CD14-positive monocyte (primary cell): ENCODE data around the gene DNTTIP2. TPM values are rescaled to one million over a fixed set of nuclear protein-coding genes. Genes with fewer than 3 reads are reported as not detected.
"Not testable (repeated sequence)": the region's sequence is repeated elsewhere in the genome, so short reads cannot be mapped to it uniquely, and the experiment has no call there.

ENCODE experiments used
- DNase-seq, 3 donors: peaks; one replicate each; pipeline ENCODE4 v3.0.0-alpha.2; 2011 to 2022
- H2AFZ ChIP-seq: 2 replicates; pipeline ENCODE4 v1.6.0; 2012; ENCODE audit warnings: mild to moderate bottlenecking, low read depth, low read length, inconsistent platforms; ENCODE audit not compliant: insufficient read depth, poor library complexity, severe bottlenecking
- H3K27ac ChIP-seq, 2 donors: 1 replicate in 1 of 2; 2 replicates in 1 of 2; pipeline ENCODE4 v1.5.1; 2012 to 2013; ENCODE audit warnings: low read length in 2 of 2, control low read depth in 1 of 2, inconsistent platforms in 1 of 2, low read depth in 1 of 2, mild to moderate bottlenecking in 1 of 2
- H3K27me3 ChIP-seq, 2 donors: one replicate each; pipeline versions ENCODE4 v1.6.0 to v1.6.1; 2011 to 2013; ENCODE audit warnings: low read length in 2 of 2; ENCODE audit not compliant: control insufficient read depth in 2 of 2, insufficient read depth in 2 of 2
- H3K36me3 ChIP-seq, 2 donors: replicated peaks in 1 of 2; 1 replicate in 1 of 2; 2 replicates in 1 of 2; pipeline versions ENCODE4 v1.5.1 to v1.6.1; 2012 to 2013; ENCODE audit warnings: low read length in 2 of 2, control low read depth in 1 of 2, inconsistent platforms in 1 of 2, mild to moderate bottlenecking in 1 of 2; ENCODE audit not compliant: insufficient read depth in 2 of 2, control insufficient read depth in 1 of 2
- H3K4me1 ChIP-seq, 2 donors: 1 replicate in 1 of 2; 2 replicates in 1 of 2; pipeline versions ENCODE4 v1.5.1 to v1.6.1; 2012 to 2013; ENCODE audit warnings: low read length in 2 of 2, control low read depth in 1 of 2, inconsistent platforms in 1 of 2, mild to moderate bottlenecking in 1 of 2, moderate library complexity in 1 of 2; ENCODE audit not compliant: insufficient read depth in 2 of 2, control insufficient read depth in 1 of 2
- H3K4me2 ChIP-seq: replicated peaks from 2 replicates; pipeline ENCODE3; 2012; ENCODE audit warnings: low read length, moderate library complexity, mild to moderate bottlenecking; ENCODE audit not compliant: poor library complexity, severe bottlenecking; ENCODE audit errors: extremely low read depth
- H3K4me3 ChIP-seq, 3 experiments: fragments of 200-600 bp in 1 of 3; sonication (generic) in 1 of 3; replicated peaks in 1 of 3; 1 replicate in 2 of 3; 2 replicates in 1 of 3; pipeline ENCODE4 v1.5.1; 2011 to 2013; ENCODE audit warnings: low read length in 3 of 3, mild to moderate bottlenecking in 3 of 3, control low read depth in 2 of 3, low read depth in 2 of 3, inconsistent platforms in 1 of 3, moderate library complexity in 1 of 3
- H3K79me2 ChIP-seq: 2 replicates; pipeline ENCODE4 v1.6.0; 2012; ENCODE audit warnings: mild to moderate bottlenecking, control low read depth, inconsistent platforms, low read length, moderate library complexity; ENCODE audit not compliant: insufficient read depth
- H3K9ac ChIP-seq: 2 replicates; pipeline ENCODE4 v1.6.0; 2017; ENCODE audit warnings: low read length, mild to moderate bottlenecking; ENCODE audit not compliant: insufficient read depth, poor library complexity, severe bottlenecking
- H3K9me3 ChIP-seq, 2 donors: replicated peaks in 1 of 2; 1 replicate in 1 of 2; 2 replicates in 1 of 2; pipeline versions ENCODE4 v1.5.1 to v1.6.1; 2012 to 2013; ENCODE audit warnings: low read length in 2 of 2, control low read depth in 1 of 2; ENCODE audit not compliant: control insufficient read depth in 1 of 2, insufficient read depth in 1 of 2
- H4K20me1 ChIP-seq: 2 replicates; pipeline ENCODE4 v1.6.0; 2012; ENCODE audit warnings: mild to moderate bottlenecking, low read length, control low read depth, moderate library complexity; ENCODE audit not compliant: insufficient read depth
- H3K27ac Mint-ChIP-seq, 7 donors: one replicate each; pipeline ENCODE4 v1.8.0; 2020; ENCODE audit warnings: mild to moderate bottlenecking in 7 of 7, mixed read lengths in 7 of 7, moderate library complexity in 6 of 7, inconsistent platforms in 2 of 7
- H3K27me3 Mint-ChIP-seq, 3 donors: one replicate each; pipeline ENCODE4 v1.8.0; 2021 to 2022; ENCODE audit warnings: low read depth in 3 of 3, mild to moderate bottlenecking in 3 of 3, mixed read lengths in 3 of 3, moderate library complexity in 3 of 3, inconsistent platforms in 1 of 3
- H3K36me3 Mint-ChIP-seq, 2 donors: one replicate each; pipeline ENCODE4 v1.8.0; 2020; ENCODE audit warnings: mixed read lengths in 2 of 2, inconsistent platforms in 1 of 2, mild to moderate bottlenecking in 1 of 2
- H3K4me1 Mint-ChIP-seq: one replicate; pipeline ENCODE4 v1.8.0; 2020; ENCODE audit warnings: mild to moderate bottlenecking, mixed read lengths
- H3K4me3 Mint-ChIP-seq, 2 donors: one replicate each; pipeline ENCODE4 v1.8.0; 2020; ENCODE audit warnings: mild to moderate bottlenecking in 2 of 2, mixed read lengths in 2 of 2, moderate library complexity in 1 of 2
- H3K9me3 Mint-ChIP-seq, 7 donors: one replicate each; pipeline ENCODE4 v1.8.0; 2020 to 2022; ENCODE audit warnings: mixed read lengths in 7 of 7, mild to moderate bottlenecking in 6 of 7, moderate library complexity in 6 of 7, inconsistent platforms in 2 of 7
- WGBS: methylation state at CpG from one replicate; pipeline ENCODE4 v1.1.5; 2013; ENCODE audit warnings: missing lambda C conversion rate; ENCODE audit not compliant: insufficient coverage; 5-methylcytosine and 5-hydroxymethylcytosine counted together
- intact Hi-C, 2 donors: fragments of 100-400 bp; cut with micrococcal nuclease; formaldehyde crosslinking; loops; one replicate each; pipeline versions ENCODE4 v1.15.0 to v1.15.1; 2023
- polyA plus RNA-seq, 3 donors: library from polyadenylated mRNA; depleted of rRNA in 1 of 3; unstranded in 2 of 3; stranded (reverse) in 1 of 3; fragments of 300-500 nt in 2 of 3; fragments of >200 nt in 1 of 3; fragmentation: Illumina TruSeq in 2 of 3; gene quantifications; 1 replicate in 2 of 3; 2 replicates in 1 of 3; pipeline ENCODE4 v1.2.3, GENCODE V29; 2012 to 2021
- TF ChIP-seq, protein P1 (sequence below): fragments of 200-600 bp; IDR thresholded peaks from one replicate; pipeline ENCODE4 v1.8.0; 2022; ENCODE audit warnings: antibody characterized with exemption, mild to moderate bottlenecking

Gene DNTTIP2
- polyA plus RNA-seq, 3 donors: 21.1 to 68.8 (median 42.1) TPM

DNA sequence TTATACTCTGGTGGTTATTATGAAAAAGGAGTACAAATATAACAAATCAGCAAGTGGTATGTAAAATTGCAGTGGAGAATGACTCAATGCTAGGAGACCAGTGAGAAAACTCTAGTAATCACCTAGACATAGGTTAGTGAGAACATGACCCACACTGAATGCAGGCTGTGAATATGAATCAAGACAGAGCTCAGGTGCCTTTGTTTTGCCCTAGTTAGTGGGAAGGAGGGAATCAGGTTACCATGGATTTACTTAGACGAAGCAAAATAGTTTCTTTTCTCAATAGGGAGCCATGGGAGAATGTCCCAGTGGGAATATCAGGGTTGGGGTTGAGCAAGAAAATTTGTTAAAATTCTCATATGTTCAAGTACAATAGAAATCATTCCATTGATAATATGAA is 40.8 kb upstream of the DNTTIP2 start:
- intact Hi-C loops: no loop called here
- Histone ChIP-seq H3K4me2 (no peak overlapping the region), H3K4me1 (no peaks in the 10 kb centered on the region), H4K20me1 (no peaks in the 10 kb centered on the region), H2AFZ (no peak overlapping the region), H3K27me3 (no peaks in the 10 kb centered on the region), H3K36me3 (no peaks in the 10 kb centered on the region), H3K9ac (no peak overlapping the region), H3K27ac (no peak overlapping the region), H3K9me3 (peaks cover 0 to 6% of the 10 kb centered on the region in 2 donors), H3K4me3 (no peak overlapping the region), H3K79me2 (no peaks in the 10 kb centered on the region)
- H3K27ac Mint-ChIP-seq: no peak overlapping the region
- H3K4me3 Mint-ChIP-seq: no peak overlapping the region
- no peaks in the 10 kb centered on the region for H3K36me3 Mint-ChIP-seq
- WGBS: no CpG with 5 or more reads among the region's 1 CpG
- DNase-seq: no peak
- no peaks in the 10 kb centered on the region for H3K4me1 Mint-ChIP-seq
- peaks cover 2 to 5% (median 5%) of the 10 kb centered on the region in 3 donors for H3K27me3 Mint-ChIP-seq
- TF ChIP-seq, protein P1, sequence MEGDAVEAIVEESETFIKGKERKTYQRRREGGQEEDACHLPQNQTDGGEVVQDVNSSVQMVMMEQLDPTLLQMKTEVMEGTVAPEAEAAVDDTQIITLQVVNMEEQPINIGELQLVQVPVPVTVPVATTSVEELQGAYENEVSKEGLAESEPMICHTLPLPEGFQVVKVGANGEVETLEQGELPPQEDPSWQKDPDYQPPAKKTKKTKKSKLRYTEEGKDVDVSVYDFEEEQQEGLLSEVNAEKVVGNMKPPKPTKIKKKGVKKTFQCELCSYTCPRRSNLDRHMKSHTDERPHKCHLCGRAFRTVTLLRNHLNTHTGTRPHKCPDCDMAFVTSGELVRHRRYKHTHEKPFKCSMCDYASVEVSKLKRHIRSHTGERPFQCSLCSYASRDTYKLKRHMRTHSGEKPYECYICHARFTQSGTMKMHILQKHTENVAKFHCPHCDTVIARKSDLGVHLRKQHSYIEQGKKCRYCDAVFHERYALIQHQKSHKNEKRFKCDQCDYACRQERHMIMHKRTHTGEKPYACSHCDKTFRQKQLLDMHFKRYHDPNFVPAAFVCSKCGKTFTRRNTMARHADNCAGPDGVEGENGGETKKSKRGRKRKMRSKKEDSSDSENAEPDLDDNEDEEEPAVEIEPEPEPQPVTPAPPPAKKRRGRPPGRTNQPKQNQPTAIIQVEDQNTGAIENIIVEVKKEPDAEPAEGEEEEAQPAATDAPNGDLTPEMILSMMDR: no peak
- H3K9me3 Mint-ChIP-seq: peaks cover 2 to 11% (median 3%) of the 10 kb centered on the region in 7 donors

GRCh38 chr1:93917302-93917701 is 38.3 kb upstream of the DNTTIP2 start:
- H3K36me3 Mint-ChIP-seq: no peaks in the 10 kb centered on the region
- WGBS: 100% methylated on average over 1 of the region's 10 CpGs

DNA sequence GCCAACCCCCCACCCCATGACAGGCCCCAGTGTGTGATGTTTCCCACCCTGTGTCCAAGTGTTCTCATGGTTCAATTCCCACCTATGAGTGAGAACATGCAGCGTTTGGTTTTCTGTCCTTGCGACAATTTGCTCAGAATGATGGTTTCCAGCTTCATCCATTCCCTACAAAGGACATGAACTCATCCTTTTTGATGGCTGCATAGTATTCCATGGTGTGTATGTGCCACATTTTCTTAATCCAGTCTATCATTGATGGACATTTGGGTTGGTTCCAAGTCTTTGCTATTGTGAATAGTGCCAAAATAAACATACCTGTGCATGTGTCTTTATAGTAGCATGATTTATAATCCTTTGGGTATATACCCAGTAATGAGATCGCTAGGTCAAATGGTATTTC is 31.9 kb upstream of the DNTTIP2 start:
- DNase-seq, H3K4me3 Mint-ChIP-seq, intact Hi-C loops, H3K9me3 ChIP-seq, H4K20me1 ChIP-seq, H3K4me3 ChIP-seq, H3K36me3 ChIP-seq, H3K36me3 Mint-ChIP-seq, H3K27ac ChIP-seq, H2AFZ ChIP-seq, H3K27me3 ChIP-seq, H3K9me3 Mint-ChIP-seq, H3K9ac ChIP-seq, H3K4me2 ChIP-seq, H3K27ac Mint-ChIP-seq: not testable (repeated sequence)
- peaks cover 21% of the 10 kb centered on the region for H3K79me2 ChIP-seq
- Mint-ChIP-seq H3K27me3 (peaks cover 6 to 13% (median 12%) of the 10 kb centered on the region in 3 donors), H3K4me1 (peaks cover 18% of the 10 kb centered on the region)
- no CpG with 5 or more reads among the region's 3 CpGs for WGBS
- H3K4me1 ChIP-seq: peaks cover 9 to 21% of the 10 kb centered on the region in 2 donors

More at GRCh38 chr1:93917302-93917701, 38.3 kb upstream of the DNTTIP2 start:
- H3K4me3 Mint-ChIP-seq: no peak overlapping the region
- H3K27ac ChIP-seq: no peak overlapping the region
- no peak for DNase-seq
- no peak overlapping the region for H3K9ac ChIP-seq
- no peak overlapping the region for H3K4me2 ChIP-seq
- no peak overlapping the region for H3K4me3 ChIP-seq
- intact Hi-C loops: no loop called here
- no peaks in the 10 kb centered on the region for H3K4me1 Mint-ChIP-seq
- H3K36me3 ChIP-seq: no peaks in the 10 kb centered on the region
- H3K9me3 ChIP-seq: peaks cover 0 to 6% of the 10 kb centered on the region in 2 donors
- H4K20me1 ChIP-seq: no peaks in the 10 kb centered on the region
- no peaks in the 10 kb centered on the region for H3K27me3 ChIP-seq
- H2AFZ ChIP-seq: no peak overlapping the region
- H3K27me3 Mint-ChIP-seq: peaks cover 5 to 14% (median 11%) of the 10 kb centered on the region in 3 donors
- H3K9me3 Mint-ChIP-seq: peaks cover 2 to 11% (median 3%) of the 10 kb centered on the region in 7 donors
- TF ChIP-seq, protein P1: no peak
- H3K4me1 ChIP-seq: no peaks in the 10 kb centered on the region
- no peaks in the 10 kb centered on the region for H3K79me2 ChIP-seq
- no peak overlapping the region for H3K27ac Mint-ChIP-seq
